ENCODE results near the gene ASXL3. TPM values are rescaled to one million over a fixed set of nuclear protein-coding genes. Genes with fewer than 3 reads are reported as not detected.

ASXL3 gene
- total RNA-seq, 1 donor from 2014 or later, result 1.3 TPM

- no peaks in the 10 kb centered on the region for H3K36me3 ChIP-seq
- DNase-seq (peak; percentile 58), ATAC-seq (peak; percentile 46)
- peak overlapping the region; percentile 49 for H3K4me3 ChIP-seq
- peaks cover 32% of the 10 kb centered on the region for H3K27me3 ChIP-seq
- intact Hi-C loops (cut with DNase I), result no loop called here
- no peak overlapping the region for H3K27ac ChIP-seq
- peaks cover 8% of the 10 kb centered on the region for H3K4me1 ChIP-seq
- H3K9me3 ChIP-seq, result no peaks in the 10 kb centered on the region
- TF ChIP-seq CTCF (IDR thresholded peaks at IDR 0.05), result no peak
These were observed 714 bp downstream of the ASXL3 start for GRCh38 chr18:33578518-33579348.

GRCh38 chr18:33579349-33580215 is 1.6 kb downstream of the ASXL3 start:
- DNase-seq, result no peak
- Histone ChIP-seq H3K27me3 (peaks cover 26% of the 10 kb centered on the region), H3K27ac (no peak overlapping the region), H3K4me3 (peak overlapping the region; percentile 49), H3K9me3 (no peaks in the 10 kb centered on the region), H3K36me3 (no peaks in the 10 kb centered on the region), H3K4me1 (peaks cover 8% of the 10 kb centered on the region)
- ATAC-seq, result no peak
- no peak for TF ChIP-seq CTCF (IDR thresholded peaks at IDR 0.05)
- intact Hi-C loops (cut with DNase I), result no loop called here

- Histone ChIP-seq H3K4me1 (peaks cover 8% of the 10 kb centered on the region), H3K27me3 (peaks cover 21% of the 10 kb centered on the region), H3K27ac (no peak overlapping the region), H3K4me3 (no peak overlapping the region), H3K36me3 (no peaks in the 10 kb centered on the region), H3K9me3 (no peaks in the 10 kb centered on the region)
- no peak for TF ChIP-seq CTCF (IDR thresholded peaks at IDR 0.05)
- ATAC-seq (no peak), DNase-seq (no peak)
- intact Hi-C loops (cut with DNase I), result no loop called here
These were observed 2.5 kb downstream of the ASXL3 start for GRCh38 chr18:33580546-33580945.

GRCh38 chr18:33581856-33582255 is 3.8 kb downstream of the ASXL3 start:
- H3K9me3 ChIP-seq, result no peaks in the 10 kb centered on the region
- H3K27me3 ChIP-seq, result peaks cover 21% of the 10 kb centered on the region
- peaks cover 8% of the 10 kb centered on the region for H3K4me1 ChIP-seq
- no peak overlapping the region for H3K27ac ChIP-seq
- no peak overlapping the region for H3K4me3 ChIP-seq
- no peak for ATAC-seq
- intact Hi-C loops (cut with DNase I), result no loop called here
- DNase-seq, result no peak
- no peak for TF ChIP-seq CTCF (IDR thresholded peaks at IDR 0.05)
- no peaks in the 10 kb centered on the region for H3K36me3 ChIP-seq

- Histone ChIP-seq H3K4me1 (no peaks in the 10 kb centered on the region), H3K27me3 (peaks cover 6% of the 10 kb centered on the region), H3K9me3 (no peaks in the 10 kb centered on the region), H3K36me3 (no peaks in the 10 kb centered on the region), H3K27ac (no peak overlapping the region), H3K4me3 (no peak overlapping the region)
- no peak for ATAC-seq
- TF ChIP-seq CTCF (IDR thresholded peaks at IDR 0.05), result no peak
- DNase-seq, result no peak
- intact Hi-C loops (cut with DNase I), result no loop called here
These were observed 5.9 kb downstream of the ASXL3 start for GRCh38 chr18:33583901-33584300.

Measured in upper lobe of right lung (tissue), 1 donor.